Omental fat pad (tissue), 4 donors: ENCODE data around the gene ORM2. TPM values are rescaled to one million over a fixed set of nuclear protein-coding genes. Genes with fewer than 3 reads are reported as not detected.

Experiments
- ATAC-seq: fragments of 150-250 bp; one replicate; pipeline ENCODE4 v1.9.1; 2016; ENCODE audit warnings: mild to moderate bottlenecking, moderate library complexity; ENCODE audit not compliant: low FRiP score
- DNase-seq: peaks from one replicate; pipeline ENCODE4 v3.0.0-alpha.2; 2019; ENCODE audit warnings: low spot score
- CTCF ChIP-seq, 3 donors: fragments of 450-650 bp; IDR thresholded peaks; one replicate each; pipeline ENCODE4 v1.5.1; 2016 to 2017; ENCODE audit warnings: antibody characterized with exemption in 3 of 3, mild to moderate bottlenecking in 3 of 3, moderate library complexity in 2 of 3
- total RNA-seq, 4 donors: library from RNA; depleted of rRNA; stranded (reverse); fragments of >200 nt; gene quantifications; one replicate each; pipeline ENCODE4 v1.1.0, GENCODE V29; 2016

ORM2 gene
- total RNA-seq, 4 donors from 2014 or later = 1.6 TPM; not detected in 3

- DNase-seq (no peak), ATAC-seq (no peak)
- TF ChIP-seq CTCF (IDR thresholded peaks at IDR 0.05) = no peak
Measured at GRCh38 chr9:114310471-114311450, 18.9 kb upstream of the ORM2 start.

GRCh38 chr9:114311571-114312512 lies 17.8 kb upstream of the ORM2 start:
- DNase-seq (no peak), ATAC-seq (no peak)
- no peak for TF ChIP-seq CTCF (IDR thresholded peaks at IDR 0.05)

- no peak for TF ChIP-seq CTCF (IDR thresholded peaks at IDR 0.05)
- DNase-seq = no peak
- no peak for ATAC-seq
Measured at GRCh38 chr9:114312513-114312875, 17.2 kb upstream of the ORM2 start.

GRCh38 chr9:114313186-114313585 lies 16.5 kb upstream of the ORM2 start:
- DNase-seq (no peak), ATAC-seq (no peak)
- no peak for TF ChIP-seq CTCF (IDR thresholded peaks at IDR 0.05)

- ATAC-seq (no peak), DNase-seq (no peak)
- no peak for TF ChIP-seq CTCF (IDR thresholded peaks at IDR 0.05)
Measured at GRCh38 chr9:114314256-114314867, 15.3 kb upstream of the ORM2 start.

- no peak for TF ChIP-seq CTCF (IDR thresholded peaks at IDR 0.05)
- ATAC-seq = peak; percentile 49
- DNase-seq = no peak
Measured at GRCh38 chr9:114314881-114315722, 14.6 kb upstream of the ORM2 start.
